Measurements from ENCODE around the gene PRRG2. TPM values are rescaled to one million over a fixed set of nuclear protein-coding genes. Genes with fewer than 3 reads are reported as not detected.
A peak's percentile ranks its signal among the peaks of the same experiment; 100 is the strongest.

PRRG2 gene
- total RNA-seq, 1 donor from 2014 or later: 8.5 TPM

DNA sequence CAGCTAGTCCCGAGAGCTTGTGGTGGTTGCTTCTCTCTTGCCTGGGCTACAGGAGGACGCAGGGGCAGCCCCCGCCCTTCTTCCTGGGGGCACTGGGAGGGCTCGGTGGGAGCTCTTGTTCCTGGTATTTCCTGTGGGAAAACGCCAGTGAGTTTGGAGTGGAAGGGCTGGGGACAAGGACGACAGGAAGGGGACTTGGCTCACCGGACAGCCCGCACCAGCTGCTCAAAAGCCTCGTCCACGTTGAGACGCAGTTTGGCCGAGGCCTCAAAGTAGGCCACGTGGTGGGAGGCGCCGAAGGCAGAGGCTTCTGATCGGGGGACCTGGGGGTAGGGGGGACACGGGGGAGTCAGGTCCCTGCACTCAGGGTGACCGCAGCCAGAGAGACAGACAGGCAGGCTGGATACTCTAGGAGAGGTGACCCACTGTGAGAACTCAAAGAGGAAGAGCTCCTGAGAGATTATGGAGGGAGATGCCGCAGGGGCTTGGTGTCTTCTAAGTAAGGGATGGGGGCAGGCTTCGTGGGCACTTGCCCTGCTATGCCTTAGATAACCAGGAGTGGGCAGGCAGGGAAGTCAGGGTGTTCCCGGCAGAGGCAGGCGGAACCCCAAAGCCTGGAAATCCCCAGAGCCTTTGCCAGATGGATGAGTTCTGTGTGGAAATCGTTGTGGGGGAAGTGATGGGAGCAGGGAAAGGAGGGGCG is 54.6 kb downstream of the PRRG2 start:
- ATAC-seq (no peak), DNase-seq (ENCODE audit: low spot score) (no peak)

DNA sequence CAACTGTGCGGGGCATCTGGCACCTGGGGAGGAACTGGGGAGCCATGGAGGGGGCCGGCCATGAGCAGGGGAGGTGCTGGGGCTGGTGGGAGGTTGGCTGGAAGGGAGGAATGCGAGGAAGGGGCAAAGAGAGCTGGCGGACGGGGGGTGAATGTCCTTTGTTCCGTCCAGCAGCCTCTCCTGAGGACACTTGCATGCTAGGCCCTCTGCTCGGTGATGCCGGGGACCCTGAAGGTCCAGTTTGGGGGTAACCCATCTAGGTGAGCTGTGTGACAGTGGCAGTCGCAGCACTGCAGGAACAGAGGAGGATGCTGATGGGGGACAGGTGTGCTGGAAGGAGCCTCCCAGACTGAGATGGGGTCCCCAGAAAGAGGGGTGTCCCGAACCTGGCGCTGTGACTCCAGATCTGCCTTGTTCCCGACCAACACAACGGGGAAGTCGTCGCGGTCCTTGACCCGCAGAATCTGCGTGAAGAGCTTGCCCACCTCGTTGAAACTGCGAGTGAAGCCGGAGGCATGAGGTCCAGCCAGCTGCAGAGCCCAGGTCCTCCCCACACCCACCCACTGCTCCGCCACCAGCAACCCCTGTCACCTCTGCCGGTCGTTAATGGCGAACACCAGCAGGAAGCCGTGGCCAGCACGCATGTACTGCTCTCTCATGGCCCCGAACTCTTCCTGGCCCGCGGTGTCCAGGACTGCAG is 55.3 kb downstream of the PRRG2 start:
- ATAC-seq (no peak), DNase-seq (ENCODE audit: low spot score) (no peak)

DNA sequence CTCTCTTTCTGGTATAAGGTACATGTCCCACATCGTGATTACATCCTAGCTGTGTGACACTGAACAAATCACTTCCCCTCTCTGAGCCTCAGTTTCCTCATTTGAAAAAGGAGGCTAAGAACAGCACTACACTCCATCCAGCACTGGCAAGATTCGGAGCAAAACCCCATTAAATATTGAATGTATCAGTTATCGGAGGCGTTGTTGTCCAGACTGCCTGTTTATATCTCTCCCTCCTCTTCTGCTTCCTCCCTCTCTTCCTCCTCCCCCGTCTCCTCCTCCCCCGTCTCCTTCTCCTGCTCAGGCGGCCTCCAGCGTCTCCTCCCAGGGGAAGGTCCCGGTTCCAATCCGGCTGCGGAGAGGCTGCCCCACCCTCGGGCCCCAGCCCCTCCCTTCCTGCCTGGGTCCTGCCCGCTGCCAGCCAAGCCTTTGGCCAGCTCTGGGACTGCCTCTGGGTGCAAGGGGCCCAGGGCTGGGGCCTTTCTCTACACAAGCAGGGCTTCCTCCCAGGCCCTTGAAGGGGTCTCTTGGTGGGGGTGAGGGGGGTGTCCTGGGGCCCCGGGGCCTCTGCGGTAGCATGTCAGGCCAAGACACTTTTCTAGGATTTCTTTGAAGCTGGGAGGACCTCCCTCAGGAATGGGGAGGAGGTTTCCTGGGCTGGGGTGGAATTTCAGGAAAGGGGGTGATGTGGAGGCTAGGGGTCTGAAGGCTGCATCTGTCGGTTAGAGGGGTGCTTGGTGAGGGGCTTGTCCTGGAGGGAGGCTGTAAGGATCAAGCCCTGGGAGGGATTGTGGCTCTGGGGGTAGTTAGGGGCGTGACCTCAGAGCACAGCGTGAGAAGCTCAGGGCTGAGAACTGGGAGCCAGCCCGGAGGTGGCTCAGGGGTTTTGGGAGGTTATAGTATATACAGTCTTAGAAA is 57.0 kb downstream of the PRRG2 start:
- DNase-seq (ENCODE audit: low spot score) (peak; percentile 65), ATAC-seq (no peak)

DNA sequence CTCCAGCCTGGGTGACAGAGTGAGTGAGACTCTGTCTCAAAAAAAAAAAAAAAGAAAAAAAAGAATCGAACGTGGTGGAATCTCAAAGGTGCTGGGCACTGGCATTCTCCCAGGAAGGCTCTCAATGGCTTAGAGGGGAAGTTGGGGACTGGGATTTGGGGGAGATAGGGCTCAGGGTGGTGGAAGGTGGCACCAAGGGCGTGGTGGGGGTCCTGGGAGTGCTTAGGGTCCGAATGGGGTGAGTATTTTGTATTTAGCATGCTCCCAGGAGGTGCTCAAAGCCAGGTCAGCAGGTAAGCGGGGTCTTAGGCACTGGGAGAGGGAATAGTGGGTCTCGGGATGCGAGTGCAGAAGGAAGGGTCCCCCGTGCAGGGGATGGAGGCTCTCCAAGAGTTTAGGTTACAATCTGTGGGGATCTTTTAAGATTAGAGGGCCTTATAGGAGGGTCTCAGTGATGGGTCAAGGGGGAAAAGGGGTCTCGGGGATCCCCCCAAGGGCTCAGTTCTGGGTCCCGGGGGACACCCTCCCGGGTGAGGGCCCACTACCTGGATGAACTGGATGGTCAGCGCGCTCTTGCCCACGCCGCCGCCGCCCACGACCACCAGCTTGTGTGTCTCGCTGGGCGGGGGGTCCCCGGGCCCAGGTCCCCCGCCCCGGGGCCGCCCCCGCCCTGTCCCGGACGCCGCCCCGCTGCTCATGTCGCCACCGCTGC is 58.4 kb downstream of the PRRG2 start:
- ATAC-seq: no peak
- DNase-seq (ENCODE audit: low spot score): no peak

DNA sequence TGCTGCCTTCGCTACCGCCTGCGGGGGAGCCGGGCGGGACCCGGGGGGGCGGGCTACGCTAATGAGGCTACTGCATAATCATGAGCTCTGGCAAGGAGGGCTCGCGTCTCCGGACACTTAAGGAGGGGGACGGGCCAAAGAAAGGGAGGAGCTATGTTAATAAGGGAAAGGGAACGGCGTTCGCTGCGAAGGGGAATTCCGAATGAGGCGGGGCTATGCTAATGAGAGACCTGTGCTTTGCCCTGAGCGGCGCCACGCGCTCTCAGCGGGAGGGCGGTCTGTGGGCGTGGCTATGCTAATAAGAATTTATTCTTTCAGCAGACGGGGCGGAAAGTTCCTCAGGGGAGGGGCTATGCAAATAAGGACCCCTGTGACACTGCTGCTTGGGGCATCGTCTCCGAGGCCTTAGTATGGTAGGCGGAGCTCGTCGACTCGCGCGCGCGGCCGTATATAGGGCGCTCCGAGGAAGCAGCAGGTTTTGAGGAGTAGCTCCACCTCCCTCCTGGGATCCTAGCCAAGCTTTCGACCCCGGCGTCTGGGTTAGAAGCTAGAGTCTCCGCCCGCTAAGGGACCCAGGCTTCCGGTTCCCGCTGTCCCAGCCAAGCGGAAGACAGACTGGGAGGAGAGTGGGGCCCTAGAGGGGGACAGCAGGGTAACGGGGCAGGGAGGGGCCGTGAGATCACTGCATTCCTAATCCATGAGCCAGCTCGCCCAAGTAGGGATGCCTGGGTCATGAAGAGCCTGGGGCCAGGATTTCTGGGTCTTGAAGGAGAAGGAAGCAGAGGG is 59.2 kb downstream of the PRRG2 start, which contains the start of gene RRAS:
TSS of gene RRAS (minus strand) at position 31 of the 786 bp plus-strand sequence. CDS start 45 bp downstream, outside the sequence.
- ATAC-seq (peak; percentile 71), DNase-seq (ENCODE audit: low spot score) (peak; percentile 100)

Other genes with a start within 250 kb of the PRRG2 start
- gene CD37, start 245.9 kb upstream of the PRRG2 start, total RNA-seq: 2.2 TPM
- gene TEAD2, start 218.9 kb upstream of the PRRG2 start, total RNA-seq: 5.1 TPM
- not detected for gene DKKL1, start 217.4 kb upstream of the PRRG2 start, total RNA-seq
- not detected for gene KASH5, start 193.1 kb upstream of the PRRG2 start, total RNA-seq
- gene PTH2, start 157.9 kb upstream of the PRRG2 start, total RNA-seq: not detected
- not detected for gene GFY, start 155.9 kb upstream of the PRRG2 start, total RNA-seq
- 0.15 TPM for gene SLC17A7, start 139.8 kb upstream of the PRRG2 start, total RNA-seq
- gene PIH1D1, start 129.5 kb upstream of the PRRG2 start, total RNA-seq: 48.8 TPM
- gene ALDH16A1, start 128.1 kb upstream of the PRRG2 start, total RNA-seq: 29.7 TPM
- 2.1 TPM for gene FLT3LG, start 107.1 kb upstream of the PRRG2 start, total RNA-seq
- 972 TPM for gene RPL13A, start 93.7 kb upstream of the PRRG2 start, total RNA-seq
- gene RPS11, start 84.9 kb upstream of the PRRG2 start, total RNA-seq: 507 TPM
- 262 TPM for gene FCGRT, start 68.7 kb upstream of the PRRG2 start, total RNA-seq
- gene RCN3, start 53.3 kb upstream of the PRRG2 start, total RNA-seq: 22.8 TPM
- gene NOSIP, start 760 bp upstream of the PRRG2 start, total RNA-seq: 29.1 TPM
- 10.5 TPM for gene PRR12, start 9.9 kb downstream of the PRRG2 start, total RNA-seq
- gene RRAS, start 58.8 kb downstream of the PRRG2 start, total RNA-seq: 8.9 TPM
- gene SCAF1, start 60.9 kb downstream of the PRRG2 start, total RNA-seq: 35.5 TPM
- gene IRF3, start 84.5 kb downstream of the PRRG2 start, total RNA-seq: 50.1 TPM
- gene BCL2L12, start 84.6 kb downstream of the PRRG2 start, total RNA-seq: 13.7 TPM
- gene PRMT1, start 96.0 kb downstream of the PRRG2 start, total RNA-seq: 28.7 TPM
- 0.86 TPM for gene ADM5, start 108.3 kb downstream of the PRRG2 start, total RNA-seq
- 0.91 TPM for gene CPT1C, start 109.8 kb downstream of the PRRG2 start, total RNA-seq
- 0.30 TPM for gene TSKS, start 182.0 kb downstream of the PRRG2 start, total RNA-seq
- 52.9 TPM for gene AP2A1, start 185.7 kb downstream of the PRRG2 start, total RNA-seq
- gene FUZ, start 232.0 kb downstream of the PRRG2 start, total RNA-seq: 9.3 TPM
- gene MED25, start 237.0 kb downstream of the PRRG2 start, total RNA-seq: 16.5 TPM